Caki2 (cell line): ENCODE data around the gene ATP5ME. TPM values are rescaled to one million over a fixed set of nuclear protein-coding genes. Genes with fewer than 3 reads are reported as not detected.

Experiments
- DNase-seq: peaks from one replicate; pipeline ENCODE4 v3.0.0-alpha.2; 2015; ENCODE audit warnings: low read depth
- in situ Hi-C: cut with HindIII; loops from 2 replicates; pipeline ENCODE4 v1.10.0; 2016; ENCODE audit warnings: low sequenced_read_pairs, low pct_unique_long_range_greater_than_20kb, mixed read lengths
- total RNA-seq: library from RNA; depleted of rRNA; stranded (reverse); fragments of >200 nt; shearing (Covaris generic); gene quantifications from 2 replicates; pipeline ENCODE4 v1.2.3, GENCODE V29; 2014; ENCODE audit warnings: low replicate concordance

The ATP5ME gene
- total RNA-seq, 1 experiment from 2014 or later = 265 TPM

DNA sequence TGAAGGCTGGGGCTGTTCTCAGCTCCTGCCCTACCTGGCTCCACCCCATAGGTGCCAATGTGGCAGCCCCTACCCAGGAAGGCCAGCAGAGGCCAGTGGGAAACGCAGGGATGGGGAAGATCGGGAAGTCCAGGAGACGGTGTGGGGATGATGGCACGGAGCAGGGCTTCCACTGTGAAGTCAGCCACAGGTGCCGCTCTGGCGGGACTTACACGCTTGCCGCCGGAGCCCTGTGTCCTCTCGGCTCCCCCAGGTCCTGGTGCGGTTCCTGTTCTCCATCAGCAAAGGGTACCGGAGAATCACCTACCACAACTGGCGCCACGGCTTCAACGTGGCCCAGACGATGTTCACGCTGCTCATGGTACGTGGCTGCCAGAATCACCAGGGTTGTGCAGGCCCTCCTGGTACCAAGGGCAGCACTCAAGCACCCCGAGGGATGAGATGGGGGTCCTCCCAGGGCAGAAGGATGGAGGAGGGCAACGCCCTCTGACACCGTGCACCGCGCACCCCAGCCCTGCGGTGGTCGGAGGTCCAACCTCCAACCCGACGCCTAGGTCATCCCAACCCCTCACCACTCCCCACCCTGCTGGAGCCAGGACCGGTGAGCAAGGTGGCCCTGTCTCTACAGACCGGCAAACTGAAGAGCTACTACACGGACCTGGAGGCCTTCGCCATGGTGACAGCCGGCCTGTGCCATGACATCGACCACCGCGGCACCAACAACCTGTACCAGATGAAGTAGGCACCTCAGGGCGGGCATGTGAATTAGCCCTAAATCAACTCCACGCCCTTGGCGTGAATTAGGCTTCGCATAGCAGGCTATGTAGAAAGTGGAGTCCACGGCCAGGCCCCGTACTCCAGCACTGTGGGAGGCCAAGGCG, 12.0 kb downstream of the ATP5ME start:
- in situ Hi-C loops = no loop called here
- DNase-seq = no peak

DNA sequence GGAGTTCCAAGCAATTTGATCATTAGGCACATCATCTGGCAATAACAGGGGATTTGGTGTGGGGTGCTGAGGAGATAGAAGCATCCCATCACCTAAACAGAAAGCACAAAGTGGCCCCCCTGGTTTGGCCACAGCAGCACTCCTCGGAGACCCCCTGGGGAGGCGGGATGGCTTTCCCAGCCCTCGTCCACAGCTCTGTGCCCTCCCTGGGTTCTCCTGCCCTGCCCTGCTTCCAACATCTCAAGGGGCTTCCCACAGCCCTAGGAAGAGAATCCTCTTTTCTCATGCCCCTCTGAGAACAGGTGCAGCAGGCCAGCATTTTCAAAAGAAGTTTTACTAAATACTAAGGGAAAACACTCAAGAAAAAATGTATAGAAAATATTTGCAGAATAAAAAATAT, 12.8 kb downstream of the ATP5ME start:
- no peak for DNase-seq
- in situ Hi-C loops = no loop called here

DNA sequence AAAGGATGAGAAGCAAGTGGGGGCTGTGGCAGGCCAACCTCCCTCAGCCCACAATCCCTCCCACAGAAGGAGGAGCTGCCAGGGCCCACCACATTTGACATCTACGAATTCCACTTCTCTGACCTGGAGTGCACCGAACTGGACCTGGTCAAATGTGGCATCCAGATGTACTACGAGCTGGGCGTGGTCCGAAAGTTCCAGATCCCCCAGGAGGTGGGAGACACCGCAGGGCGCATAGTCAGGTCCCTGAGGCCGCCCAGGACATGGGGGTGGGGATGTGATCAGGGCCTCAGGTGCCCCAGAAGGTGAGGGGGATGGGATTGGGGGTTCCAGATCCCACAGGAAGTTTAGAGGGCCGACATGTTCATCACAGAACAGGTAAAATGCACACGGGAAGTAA, 13.7 kb downstream of the ATP5ME start:
- in situ Hi-C loops = no loop called here
- no peak for DNase-seq

DNA sequence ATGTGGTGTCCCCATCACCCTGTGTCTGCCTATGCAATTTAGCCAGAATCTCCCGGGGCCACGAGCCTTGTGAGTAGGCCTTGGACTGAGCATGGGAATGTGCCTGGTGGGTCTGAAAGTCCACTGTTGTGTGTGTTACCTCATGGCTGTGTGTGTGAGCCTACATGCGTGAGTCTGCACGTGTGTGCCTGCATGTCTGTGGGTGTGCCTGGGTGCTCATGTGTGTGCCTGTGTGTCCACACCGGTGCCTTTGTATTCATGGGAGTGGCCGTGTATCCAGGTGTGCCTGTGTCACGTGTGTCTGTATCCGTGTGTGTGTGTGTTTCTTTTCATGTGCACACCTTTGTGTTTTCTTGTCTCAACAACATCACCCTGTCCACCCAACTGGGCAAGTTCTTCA, 14.2 kb downstream of the ATP5ME start:
- in situ Hi-C loops = no loop called here
- no peak for DNase-seq

DNA sequence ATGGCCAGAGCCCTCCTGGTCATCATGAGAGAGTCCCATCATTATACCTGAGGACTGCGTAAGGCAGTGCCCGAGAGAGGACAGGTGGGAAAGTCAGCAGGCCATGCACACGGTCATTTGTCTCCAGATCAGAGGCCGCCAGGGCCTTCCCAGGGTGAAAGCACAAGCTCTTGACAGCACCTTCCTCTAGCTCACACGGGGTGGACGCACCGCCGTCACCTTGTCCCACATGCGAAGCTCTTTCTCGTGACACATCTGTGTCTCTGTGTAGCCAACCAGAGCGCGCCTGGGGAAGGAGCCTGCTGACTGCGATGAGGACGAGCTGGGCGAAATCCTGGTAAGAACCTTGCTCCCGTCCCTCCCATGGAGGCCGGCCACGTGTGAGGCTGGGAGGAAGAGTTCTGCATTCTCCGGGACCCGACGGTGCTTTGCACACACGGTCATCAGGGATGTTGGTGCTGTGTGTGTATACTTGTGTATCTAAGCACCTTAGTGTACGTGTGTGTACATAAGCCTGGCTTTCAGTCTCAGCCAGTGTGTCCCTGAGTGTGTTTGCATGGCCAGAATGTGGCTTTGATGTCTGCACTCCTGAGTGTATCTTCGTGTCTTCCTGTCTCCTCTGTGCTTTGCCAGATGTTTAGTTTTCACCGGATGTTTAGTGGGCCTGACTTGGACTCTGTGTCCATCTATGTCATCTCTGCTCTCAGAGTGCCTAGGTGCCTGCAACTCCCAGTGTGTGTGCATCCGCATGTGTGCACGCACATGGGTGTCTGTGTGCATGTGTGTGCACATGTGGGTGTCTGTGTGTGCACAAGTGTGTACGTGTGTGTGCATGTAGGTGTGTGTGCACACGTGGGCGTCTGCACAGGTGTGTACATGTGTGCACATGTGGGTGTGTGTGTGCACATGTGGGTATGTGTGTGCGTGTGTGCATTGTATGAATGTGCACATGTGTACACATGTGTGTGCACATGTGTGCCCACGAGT, 15.1 kb downstream of the ATP5ME start:
- DNase-seq = no peak
- in situ Hi-C loops = no loop called here

- in situ Hi-C loops = no loop called here
- no peak for DNase-seq
Observed at GRCh38 chr4:657834-658667, 16.0 kb downstream of the ATP5ME start.

GRCh38 chr4:657338-657833, 16.7 kb downstream of the ATP5ME start:
- in situ Hi-C loops = no loop called here
- DNase-seq = no peak

DNA sequence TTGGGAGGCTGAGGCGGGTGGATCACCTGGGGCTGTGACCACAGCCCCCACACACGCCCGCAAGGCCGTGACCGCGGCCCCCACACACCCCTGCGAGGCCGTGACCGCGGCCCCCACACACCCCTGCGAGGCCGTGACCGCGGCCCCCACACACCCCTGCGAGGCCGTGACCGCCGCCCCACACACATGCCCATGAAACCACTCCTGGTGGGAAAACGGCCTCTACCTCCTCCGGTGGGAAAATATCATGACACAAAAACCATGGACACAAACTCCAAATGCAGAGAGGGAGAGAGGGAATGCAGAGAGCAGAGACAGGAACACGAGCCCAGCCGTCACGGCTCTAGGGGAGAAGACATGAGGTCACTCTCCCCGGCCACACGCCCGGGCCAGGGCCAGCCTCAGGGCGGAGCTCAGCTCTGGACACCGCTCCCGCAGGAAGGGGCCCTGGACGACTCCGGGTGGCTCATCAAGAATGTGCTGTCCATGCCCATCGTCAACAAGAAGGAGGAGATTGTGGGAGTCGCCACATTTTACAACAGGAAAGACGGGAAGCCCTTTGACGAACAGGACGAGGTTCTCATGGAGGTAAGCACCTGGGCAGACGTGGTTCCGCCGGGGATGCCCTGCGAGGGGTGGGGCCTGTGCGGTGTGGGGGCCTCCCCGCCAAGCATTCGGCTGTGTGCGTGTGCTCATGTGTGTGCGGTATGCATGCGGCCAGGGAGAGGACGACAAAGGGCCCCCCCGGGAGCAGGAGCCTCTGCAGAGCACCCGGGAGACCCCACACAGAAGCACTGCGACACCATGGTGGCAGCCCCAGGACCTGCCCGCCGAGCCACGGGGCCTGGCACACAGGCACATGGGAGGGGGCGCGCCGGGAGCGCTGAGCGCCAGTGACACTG, 17.4 kb downstream of the ATP5ME start:
- no peak for DNase-seq
- in situ Hi-C loops = no loop called here

GRCh38 chr4:655464-656151, 18.5 kb downstream of the ATP5ME start:
- in situ Hi-C loops = no loop called here
- no peak for DNase-seq

DNA sequence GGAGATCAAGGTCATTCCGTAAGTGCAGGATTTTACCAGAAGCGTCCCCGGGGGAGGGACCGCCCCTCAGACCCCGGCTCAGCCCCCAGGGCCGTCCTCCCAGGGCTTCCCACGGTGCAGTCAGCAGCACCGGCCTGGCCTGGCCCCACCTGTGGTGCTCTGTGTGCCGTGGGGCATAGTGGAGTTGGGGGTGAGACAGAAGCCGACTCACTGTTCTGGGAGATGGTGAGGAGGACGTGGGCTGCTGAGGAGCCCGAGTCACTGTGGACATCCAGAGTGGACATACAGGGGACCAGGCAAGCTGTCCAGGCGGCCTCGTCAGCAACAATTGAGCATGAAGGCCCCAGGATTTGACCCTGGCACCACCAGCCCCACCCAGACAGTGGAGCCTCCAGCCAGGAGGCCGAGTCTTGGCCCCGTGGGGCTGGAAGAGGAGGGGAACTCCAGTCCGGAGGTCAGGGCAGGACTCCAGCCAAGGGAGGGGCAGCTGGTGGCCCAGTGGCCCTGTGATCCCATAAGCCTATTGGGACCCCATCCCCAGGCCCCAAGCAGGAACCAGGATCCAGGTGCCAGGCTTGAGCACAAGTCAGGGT, 19.1 kb downstream of the ATP5ME start:
- DNase-seq = no peak
- in situ Hi-C loops = no loop called here

DNA sequence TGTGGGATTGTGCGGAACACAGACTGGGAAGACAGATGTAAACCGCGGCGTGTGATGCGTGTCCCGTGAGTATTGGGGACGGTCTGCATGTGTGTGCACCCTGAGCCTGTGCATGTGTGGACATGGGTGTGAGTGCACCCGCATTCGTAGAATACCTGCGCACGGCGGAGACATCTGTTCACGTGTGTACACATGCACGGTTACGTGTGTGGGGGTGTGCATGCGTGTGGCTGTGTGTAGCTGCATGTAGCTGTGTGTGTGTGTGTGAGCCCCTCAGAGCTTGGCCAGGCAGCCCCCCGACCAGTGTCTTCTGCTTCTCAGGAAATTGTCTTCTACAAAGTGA, 19.6 kb downstream of the ATP5ME start:
- in situ Hi-C loops = no loop called here

DNA sequence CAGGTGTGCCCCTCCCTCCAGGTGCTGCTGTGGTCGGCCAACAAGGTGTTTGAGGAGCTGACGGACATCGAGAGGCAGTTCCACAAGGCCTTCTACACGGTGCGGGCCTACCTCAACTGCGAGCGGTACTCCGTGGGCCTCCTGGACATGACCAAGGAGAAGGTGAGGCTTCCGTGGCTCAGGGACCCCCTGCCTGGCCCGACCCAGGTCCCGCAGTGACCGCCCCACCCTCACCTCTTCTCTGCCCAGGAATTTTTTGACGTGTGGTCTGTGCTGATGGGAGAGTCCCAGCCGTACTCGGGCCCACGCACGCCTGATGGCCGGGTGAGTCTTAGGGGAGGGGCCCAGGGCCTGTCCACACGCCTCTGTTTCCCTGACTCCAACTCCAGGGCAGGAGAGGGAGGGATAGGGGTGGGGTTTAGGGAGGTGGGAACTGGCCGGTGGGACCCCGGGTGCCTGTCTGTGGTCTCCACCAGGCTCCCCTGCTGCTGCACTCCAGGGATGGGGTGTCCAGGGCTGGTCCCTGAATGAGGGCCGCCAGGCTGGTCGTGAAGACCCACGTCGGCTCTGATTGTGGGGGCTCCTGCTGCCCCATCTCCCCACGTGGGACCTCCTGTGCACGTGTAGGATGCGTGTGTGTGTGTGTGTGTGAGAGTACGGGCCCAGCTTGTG, 20.1 kb downstream of the ATP5ME start:
- no peak for DNase-seq
- in situ Hi-C loops = no loop called here

More for the DNA sequence above, 19.6 kb downstream of the ATP5ME start:
- no peak for DNase-seq

DNA sequence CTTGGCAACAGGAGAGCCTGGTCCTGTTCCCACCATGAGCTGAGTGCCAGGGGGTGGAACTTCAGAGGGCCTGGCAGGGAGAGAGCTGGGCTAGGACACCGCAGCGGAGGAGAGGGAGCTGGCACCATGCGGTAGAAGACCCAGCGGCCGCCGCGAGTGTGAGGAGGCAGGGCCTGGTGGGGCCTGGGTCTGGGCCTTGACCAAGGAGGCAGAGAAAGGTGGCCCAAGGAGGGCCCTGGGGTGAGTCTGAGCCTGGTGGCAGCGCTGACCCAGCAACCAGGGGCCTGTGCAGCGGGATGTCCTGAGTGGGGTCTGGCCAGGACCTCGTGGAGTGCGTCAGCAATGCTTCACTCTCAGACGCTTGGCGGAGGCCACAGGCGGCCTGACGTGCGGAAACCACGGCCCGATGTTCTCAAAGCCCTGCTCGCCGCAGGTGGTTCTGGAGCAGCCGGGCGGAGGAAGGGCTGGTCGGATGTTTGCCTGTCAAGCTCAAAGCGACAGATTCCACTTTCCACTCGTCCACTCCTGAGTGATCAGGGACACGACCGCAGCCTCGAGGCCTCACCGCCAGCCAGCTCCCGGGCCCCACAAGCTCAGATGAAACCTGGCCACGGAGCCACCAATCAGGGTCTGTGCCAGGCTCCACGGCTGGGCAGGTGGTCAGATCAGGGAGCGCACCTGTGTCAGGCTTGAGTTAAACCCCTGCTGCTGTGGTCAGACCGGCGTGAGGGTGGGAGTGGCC, 20.8 kb downstream of the ATP5ME start:
- in situ Hi-C loops = no loop called here
- no peak for DNase-seq

DNA sequence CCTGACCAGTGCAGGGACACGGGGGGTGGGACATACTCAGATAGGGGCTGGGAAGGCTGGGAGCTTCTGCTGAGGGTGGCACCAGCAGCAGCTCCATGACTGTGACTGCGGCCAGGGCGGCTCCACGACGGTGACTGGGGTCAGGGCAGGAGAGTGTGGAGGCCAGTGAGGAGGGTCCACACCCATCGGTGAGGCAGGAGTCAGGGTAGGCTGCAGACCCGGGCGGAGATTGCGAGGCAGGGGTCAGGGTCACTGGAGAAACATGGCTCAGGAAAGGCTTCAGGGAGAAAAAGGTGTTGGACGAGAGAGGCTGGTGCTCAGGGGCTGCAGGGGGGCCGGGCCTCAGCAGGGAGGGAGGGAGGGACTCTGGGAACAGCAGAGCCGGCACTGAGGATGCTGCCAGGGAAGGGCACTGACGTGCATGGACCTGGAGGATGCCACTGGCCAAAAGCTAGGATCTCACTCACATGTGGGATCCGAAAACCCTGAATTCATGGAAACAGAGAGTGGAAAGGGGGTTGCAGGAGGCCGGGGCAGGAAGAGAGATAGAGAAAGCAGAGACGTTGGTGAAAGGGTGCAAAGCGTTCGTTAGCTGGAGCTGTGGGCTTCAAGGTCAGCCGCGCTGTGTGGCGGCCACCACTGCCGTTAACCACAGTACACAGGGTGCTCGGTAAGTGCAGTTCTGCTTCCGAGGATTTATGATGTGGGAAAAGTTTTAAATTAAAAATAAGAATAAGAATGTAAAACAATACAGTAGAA, 22.0 kb downstream of the ATP5ME start:
- in situ Hi-C loops = no loop called here

More for the DNA sequence above, 22.0 kb downstream of the ATP5ME start:
- no peak for DNase-seq
